Suprapubic skin (tissue), 3 donors: ENCODE data around the gene SLC25A4.

Source experiments
- POLR2AphosphoS5 ChIP-seq, 3 donors: sonication (generic); formaldehyde crosslinking; IDR thresholded peaks; one replicate each; pipeline ENCODE4 v1.6.1; 2017; ENCODE audit warnings: antibody characterized with exemption in 3 of 3
- TF ChIP-seq, protein P1 (sequence below), 2 donors: fragments of 200-600 bp in 1 of 2; fragments of 450-650 bp in 1 of 2; sonication (generic) in 1 of 2; IDR thresholded peaks; one replicate each; pipeline ENCODE4 v1.5.1; 2016 to 2019; ENCODE audit warnings: antibody characterized with exemption in 2 of 2, mild to moderate bottlenecking in 1 of 2, moderate library complexity in 1 of 2

DNA sequence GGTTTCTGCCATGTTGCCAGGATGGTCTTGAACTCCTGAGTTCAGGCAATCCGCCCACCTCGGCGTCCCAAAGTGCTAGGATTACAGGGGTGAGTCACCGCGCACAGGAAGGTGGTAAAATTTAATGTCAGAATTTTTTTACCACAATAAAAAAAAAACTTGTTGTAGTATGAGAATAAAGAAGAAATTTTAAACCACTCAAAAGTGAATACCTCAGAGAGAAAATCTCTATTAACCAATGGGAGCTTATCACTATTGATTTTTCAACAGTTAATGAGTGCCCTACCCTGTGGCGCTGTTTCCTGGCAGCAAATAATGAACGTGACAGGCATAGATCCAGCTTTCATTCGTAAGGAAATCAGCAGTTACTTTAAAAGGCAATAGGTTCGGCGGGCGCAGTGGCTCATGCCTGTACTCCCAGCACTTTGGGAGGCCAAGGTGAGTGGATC is 32.7 kb upstream of the SLC25A4 start:
- TF ChIP-seq, protein P1, sequence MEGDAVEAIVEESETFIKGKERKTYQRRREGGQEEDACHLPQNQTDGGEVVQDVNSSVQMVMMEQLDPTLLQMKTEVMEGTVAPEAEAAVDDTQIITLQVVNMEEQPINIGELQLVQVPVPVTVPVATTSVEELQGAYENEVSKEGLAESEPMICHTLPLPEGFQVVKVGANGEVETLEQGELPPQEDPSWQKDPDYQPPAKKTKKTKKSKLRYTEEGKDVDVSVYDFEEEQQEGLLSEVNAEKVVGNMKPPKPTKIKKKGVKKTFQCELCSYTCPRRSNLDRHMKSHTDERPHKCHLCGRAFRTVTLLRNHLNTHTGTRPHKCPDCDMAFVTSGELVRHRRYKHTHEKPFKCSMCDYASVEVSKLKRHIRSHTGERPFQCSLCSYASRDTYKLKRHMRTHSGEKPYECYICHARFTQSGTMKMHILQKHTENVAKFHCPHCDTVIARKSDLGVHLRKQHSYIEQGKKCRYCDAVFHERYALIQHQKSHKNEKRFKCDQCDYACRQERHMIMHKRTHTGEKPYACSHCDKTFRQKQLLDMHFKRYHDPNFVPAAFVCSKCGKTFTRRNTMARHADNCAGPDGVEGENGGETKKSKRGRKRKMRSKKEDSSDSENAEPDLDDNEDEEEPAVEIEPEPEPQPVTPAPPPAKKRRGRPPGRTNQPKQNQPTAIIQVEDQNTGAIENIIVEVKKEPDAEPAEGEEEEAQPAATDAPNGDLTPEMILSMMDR (IDR thresholded peaks at IDR 0.05), result no peak
- TF ChIP-seq POLR2AphosphoS5 (IDR thresholded peaks at IDR 0.05), result no peak
